Activated CD4-positive, alpha-beta T cell treated with anti-CD3 and anti-CD28 coated beads, Interleukin-2, amount 50 U/mL, for 24 hours (primary cell): Measurements from ENCODE around the gene ITGA11.

Experiments used
- DNase-seq, 2 donors: peaks; one replicate each; pipeline ENCODE4 v3.0.0-alpha.2; 2020; ENCODE audit warnings: low read depth in 1 of 2, low spot score in 1 of 2

ITGA11 gene

DNA sequence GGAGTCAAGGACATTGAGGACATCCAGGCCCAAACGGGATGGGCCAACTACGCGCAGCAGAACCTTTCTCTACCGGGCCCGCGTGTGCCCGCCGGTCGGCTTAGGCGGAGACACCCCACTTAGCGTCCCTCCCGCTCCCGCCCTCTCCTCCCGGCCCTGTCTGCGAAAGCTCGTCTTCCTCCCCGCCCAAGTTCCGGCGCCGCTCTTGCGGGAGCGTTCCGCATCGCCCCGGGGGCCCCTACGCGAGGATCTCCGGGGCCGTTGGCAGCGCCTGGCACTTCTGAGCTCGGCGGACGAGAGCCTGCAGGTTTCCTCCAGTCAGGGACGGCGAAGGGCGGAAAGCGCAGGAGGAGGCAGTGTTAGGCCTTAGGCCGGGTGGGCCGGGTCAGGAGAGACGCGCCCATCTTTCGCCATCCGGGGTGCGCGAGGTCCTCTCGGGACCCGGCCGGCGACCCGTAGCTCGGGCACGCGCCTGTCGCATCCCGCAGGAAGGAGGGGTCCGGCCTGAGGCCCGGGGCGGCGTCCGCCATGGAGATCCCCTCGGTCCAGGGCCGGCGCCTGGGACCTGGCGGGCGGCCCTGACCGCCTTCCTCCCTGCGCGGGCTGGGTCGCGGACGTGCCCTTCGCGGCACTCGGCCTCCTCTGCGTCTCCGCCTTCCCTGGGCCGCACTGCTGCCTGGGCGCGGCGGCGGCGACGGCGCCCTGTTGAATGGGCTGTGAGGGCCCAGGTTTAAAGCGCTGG lies 154.2 kb downstream of the ITGA11 start, which contains the start of gene FEM1B:
Gene FEM1B (plus strand): TSS at position 143 of the 742 bp plus-strand sequence. CDS start 673 bp downstream, outside the sequence.
- DNase-seq, result peak; percentile 79 to 82

- no peak for DNase-seq
Observed at GRCh38 chr15:68277131-68277602, 154.8 kb downstream of the ITGA11 start.

DNA sequence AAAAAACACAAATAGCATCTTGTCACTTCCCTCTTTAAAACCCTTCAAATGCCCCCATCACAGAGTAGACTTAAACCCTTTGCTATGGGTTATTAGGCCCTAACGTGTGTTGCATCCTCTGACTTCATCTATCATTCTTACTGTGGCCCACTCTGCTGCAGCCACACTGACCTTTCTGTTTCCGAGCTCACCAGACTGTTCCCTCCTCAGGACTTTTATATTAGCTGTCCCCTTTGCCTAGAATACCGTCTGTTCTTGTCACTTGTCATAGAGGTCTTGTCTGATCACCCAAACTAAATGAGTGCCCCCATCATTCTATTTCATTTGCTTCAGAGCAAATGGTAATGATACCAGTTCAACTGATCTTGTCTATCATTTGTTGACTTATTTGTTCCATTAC lies 155.3 kb downstream of the ITGA11 start:
- no peak for DNase-seq

DNA sequence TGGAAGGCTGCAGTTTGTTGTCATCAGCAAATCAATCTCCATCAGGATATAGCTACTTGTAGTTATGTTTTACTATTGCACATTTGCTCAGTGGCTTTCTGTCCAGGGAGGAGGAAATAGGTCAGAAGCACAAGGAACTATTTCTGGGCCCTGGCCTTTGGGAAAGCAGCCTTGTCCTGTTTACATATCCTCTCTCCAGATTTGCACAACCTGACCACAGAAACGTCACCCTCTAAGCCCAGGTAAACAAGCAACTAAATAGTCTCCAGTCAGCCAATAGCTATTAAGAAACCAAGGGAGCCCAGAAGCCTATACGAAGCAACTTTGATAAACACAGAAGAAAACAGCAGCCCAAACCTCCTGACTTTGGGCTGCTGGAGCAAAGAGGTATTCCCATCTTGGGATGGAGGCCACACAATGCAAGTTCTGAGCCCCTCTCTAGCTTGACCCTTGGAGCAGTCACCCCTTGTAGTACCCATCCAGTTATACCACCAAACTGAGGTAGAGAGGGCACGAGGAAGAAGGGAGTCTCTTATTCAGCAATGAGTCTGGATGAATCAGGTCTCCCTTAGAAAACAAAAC lies 156.7 kb downstream of the ITGA11 start:
- no peak for DNase-seq

GRCh38 chr15:68274201-68274848 lies 157.6 kb downstream of the ITGA11 start:
- no peak for DNase-seq

- DNase-seq, result no peak
Observed at GRCh38 chr15:68272721-68273271, 159.2 kb downstream of the ITGA11 start.

DNA sequence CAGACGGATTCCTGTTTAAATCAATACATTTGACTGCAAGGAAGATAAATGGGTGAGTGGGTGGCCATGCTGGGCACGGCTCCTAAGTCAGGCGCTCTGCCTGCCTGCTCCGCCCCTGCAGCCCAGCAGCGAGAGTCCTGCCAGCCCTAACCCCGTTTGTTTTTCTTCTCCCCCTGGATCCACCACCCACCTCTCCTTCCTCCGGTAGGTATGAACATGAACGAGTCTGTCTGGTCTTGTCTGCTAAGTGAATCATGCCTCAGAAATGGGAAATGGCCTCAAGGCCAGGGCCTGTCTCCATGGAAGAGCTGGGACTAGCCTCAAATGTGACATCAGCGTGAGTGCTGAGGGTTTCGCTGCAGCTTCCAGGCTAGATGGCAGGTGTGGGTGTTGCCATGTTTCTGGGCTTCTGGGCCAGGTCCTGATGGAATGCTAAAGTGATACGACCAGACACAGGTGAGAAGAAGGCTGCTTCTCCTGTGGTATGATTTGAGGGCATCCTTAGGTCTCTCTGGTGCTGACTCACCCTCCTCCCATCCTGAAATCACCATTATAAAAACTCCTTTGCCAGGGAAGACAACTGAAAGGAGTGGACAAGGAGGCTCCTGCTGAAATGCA lies 160.0 kb downstream of the ITGA11 start:
- DNase-seq, result no peak

GRCh38 chr15:68268405-68268804 lies 163.6 kb downstream of the ITGA11 start:
- DNase-seq, result no peak

DNA sequence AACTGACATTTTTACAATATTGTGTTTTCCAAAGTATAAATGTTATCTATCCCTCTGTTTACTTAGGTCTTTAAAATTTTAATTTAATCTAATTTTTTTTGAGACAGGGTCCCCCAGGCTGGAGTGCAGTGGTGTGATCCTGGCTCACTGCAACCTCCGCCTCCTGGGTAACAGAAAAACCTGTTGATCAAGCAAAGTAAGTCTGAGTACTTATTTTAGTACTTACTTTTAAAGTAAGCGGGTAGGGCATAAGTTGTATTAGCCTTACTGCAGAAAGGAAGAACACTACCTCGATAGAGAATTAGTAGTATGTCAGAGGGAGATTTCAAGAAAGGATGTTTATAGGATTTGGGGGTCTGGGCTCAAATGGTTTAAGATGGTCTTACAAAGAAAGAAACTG lies 166.3 kb downstream of the ITGA11 start:
- no peak for DNase-seq

GRCh38 chr15:68265081-68265480 lies 166.9 kb downstream of the ITGA11 start:
- no peak for DNase-seq

DNA sequence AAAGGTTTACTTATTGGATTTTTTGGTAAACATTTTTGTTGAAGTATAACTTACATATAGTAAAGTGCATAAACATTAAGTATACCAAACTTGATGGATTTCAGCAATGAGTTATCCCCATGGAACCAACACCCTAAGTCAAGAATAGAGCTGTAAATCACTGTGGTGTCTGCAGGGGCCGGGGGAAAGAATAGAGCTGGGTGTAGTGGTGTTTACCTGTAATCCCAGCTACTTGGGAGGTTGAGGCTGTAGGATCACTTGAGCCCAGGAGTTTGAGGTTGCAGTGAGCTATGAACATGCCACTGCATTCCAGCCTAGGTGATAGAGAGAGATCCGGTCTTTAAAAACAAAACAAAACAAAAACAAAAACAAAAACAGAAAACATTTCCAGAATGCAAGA lies 167.7 kb downstream of the ITGA11 start:
- no peak for DNase-seq

DNA sequence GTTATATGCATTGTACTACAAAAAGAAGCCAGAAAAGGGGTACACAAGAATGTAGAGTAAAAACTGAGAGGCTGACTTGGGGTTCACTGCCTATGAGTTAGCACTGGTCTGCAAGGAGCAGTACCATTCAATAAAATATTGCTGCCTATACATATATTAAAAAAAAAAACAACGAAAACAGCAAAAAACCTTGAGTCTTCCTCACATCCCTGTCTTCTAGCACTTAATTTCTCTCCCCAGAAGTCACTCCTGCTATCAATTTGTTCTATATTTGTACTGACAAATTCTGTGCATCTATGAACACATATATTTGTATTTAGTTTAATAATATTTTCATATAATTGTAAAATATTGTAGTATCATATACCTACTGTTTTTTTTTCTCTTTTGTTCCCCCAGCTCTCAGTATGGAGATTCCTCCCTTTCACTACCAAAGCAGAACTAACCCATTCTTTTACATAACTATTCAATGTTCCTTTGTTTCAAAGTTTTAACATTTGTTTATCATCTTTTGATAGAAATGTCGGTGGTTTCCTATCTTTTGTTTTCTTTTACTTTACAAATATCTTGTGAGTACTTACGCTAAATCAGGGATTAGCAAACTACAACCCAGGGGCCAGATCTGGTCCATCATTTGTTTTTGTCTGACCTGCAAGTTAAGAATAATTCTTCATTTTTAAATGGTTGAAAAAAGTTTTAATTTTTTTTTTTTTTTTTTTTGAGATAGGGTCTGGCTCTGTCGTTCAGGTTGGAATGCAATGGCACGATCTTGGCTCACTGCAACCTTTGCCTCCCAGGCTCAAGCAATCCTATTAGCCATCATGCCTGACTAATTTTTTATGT lies 169.2 kb downstream of the ITGA11 start:
- no peak for DNase-seq

- DNase-seq, result no peak
Observed at GRCh38 chr15:68261980-68262379, 170.0 kb downstream of the ITGA11 start.

- DNase-seq, result no peak
Observed at GRCh38 chr15:68261241-68261640, 170.7 kb downstream of the ITGA11 start.

- DNase-seq, result no peak
Observed at GRCh38 chr15:68259883-68260282, 172.1 kb downstream of the ITGA11 start.

DNA sequence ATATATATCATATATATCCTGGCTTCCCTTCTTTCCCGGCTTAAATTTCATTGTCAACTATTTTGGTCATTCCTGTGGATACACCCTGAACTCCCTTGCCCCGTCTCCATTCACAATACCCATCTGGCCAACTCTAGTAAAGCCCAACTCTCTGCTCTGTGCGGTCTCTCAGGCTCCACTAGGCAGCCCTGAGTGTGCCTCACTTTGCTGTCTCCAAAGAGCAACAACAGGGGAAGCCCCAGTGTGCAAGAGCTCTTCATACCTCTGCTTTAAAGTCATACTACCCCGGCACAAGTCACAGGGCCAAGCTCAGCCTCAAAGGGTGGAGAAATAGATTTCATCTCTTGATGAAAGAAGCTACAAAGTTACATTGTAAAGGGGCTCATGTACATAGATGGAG lies 173.3 kb downstream of the ITGA11 start:
- no peak for DNase-seq

- peak; percentile 40 to 41 for DNase-seq
Observed at GRCh38 chr15:68256675-68257450, 175.1 kb downstream of the ITGA11 start.

GRCh38 chr15:68252925-68253534 lies 178.9 kb downstream of the ITGA11 start:
- peak in 1 of 2 donors; percentile 30 for DNase-seq

- no peak for DNase-seq
Observed at GRCh38 chr15:68249058-68249713, 182.8 kb downstream of the ITGA11 start.
